EH (cell line): ENCODE results near the gene ZRANB2.

Experiments
- DNase-seq: peaks from one replicate; pipeline ENCODE4 v3.0.0-alpha.2; 2015; ENCODE audit warnings: low read depth

ZRANB2 gene

DNA sequence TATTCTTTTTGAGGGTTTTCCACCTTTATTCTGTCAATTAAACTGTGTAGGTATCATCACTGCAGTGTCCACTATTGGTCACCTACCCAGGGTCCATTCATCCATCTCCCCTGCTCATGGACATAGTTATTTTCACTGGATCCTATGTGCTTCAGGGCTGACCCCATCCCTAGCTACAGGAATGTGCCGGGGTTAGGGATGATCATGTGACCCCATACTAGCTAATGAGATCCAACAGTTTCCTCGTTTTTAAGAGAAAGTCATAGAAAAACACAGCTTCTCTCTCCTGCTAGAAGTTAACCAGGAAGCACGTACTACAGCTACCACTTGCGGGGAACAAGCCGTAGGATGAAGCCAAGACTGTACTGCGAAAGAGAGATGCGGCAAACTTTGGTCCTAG is 52.8 kb downstream of the ZRANB2 start:
- DNase-seq: no peak

DNA sequence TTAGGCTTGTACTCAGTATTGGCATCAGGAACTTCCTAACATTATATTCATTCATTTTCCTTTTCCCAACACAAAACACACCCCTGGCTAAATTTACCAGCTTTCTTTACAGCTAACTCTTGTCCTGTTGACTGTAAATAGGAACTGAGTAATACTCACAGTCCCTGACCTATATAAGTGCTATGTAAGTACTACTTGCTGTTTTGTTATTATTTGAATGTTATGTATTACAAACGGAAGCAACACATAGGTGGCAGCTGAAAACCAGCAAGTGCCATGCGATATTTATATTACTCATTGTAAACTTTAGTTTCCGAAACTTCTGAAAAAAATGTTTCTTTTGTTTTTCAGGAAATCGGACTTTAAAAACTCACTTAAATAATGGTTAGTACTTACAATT is 54.7 kb downstream of the ZRANB2 start:
- DNase-seq: no peak

DNA sequence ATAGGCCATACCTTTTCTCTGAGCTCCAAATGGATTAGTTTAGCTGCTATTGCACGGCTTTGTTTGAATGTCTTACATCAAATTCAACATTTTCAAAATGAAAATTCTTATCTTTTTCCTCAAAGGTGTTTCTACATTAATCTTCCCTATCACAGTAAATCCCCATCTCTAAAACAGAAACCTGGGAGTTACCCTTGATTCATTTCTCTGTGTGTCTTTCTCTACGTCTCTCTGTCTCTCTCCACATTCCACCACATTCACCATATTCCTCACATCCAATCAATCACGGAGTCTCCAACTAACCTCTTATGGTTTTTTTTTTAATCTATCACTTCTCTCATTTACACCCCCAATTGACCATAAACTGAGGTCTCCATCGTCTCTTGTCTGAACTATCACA is 57.3 kb downstream of the ZRANB2 start:
- no peak for DNase-seq

DNA sequence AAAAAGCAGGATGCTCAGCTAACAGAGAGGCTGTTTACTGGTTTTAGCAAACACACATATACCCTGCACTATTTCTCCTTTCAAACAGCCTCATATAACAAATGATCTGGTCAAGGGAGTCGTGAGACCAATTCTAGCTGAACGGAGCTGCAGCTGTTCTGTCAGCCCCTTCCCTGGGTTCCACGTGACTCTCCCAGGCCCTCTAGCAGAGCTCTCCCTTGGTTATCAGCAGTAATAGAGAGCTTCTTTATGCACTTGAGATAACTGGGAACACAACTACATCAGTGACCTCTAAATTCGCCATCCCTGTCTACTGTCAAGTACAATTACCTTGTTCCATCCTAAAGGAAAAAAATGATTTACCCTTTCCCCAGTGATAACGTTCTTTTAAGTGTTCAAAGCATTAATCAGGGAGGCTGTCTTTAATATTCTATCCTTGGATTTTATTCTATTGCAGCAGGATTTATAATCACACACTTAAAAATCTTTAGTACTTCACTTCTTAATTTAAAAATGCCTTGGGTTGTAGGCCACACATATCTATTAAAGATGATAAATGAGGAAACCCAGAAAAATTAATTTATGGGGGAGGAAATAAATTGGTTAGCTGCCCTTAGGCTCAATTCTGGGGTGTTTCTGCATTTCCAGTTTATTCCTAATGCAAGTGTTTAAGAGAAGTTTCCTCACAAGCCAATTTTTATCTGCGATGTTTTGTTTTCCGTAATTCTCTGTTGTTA is 61.4 kb downstream of the ZRANB2 start:
- DNase-seq: no peak

DNA sequence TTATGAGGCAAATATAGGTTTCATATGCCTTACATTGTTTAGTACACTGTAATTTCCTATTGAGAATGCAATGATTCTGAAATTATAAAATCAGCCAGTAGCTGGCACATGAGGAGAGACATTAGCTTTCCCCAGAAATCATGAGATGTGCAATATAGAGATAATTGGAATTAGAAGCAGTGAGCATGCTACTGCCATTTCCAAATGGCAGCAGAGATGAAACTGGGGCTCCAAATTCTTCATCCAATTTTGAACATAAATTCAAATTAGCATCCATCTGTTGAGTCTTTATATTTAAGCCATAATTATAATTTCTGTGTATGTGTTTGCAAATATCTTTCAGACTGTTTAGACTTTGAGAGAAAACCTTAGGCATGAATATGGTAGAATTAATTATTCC is 62.0 kb downstream of the ZRANB2 start:
- DNase-seq: no peak

DNA sequence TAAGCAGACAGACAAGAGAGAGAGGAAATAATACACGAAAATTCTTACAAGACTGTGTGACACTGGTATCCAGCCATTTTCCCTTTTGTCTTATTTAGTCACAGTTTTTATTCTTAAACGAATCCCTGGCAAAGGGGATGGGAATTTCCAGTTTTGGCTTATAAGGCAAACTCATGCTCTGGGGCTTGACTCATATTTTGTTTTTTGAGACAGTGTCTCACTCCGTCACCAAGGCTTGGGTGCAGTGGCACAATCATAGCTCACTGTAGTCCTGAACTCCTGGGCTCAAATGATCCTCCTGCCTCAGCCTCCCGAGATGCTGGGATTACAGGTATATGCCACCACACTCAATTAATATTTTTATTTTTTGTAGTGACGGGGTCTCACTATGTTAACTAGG is 65.1 kb downstream of the ZRANB2 start:
- no peak for DNase-seq

DNA sequence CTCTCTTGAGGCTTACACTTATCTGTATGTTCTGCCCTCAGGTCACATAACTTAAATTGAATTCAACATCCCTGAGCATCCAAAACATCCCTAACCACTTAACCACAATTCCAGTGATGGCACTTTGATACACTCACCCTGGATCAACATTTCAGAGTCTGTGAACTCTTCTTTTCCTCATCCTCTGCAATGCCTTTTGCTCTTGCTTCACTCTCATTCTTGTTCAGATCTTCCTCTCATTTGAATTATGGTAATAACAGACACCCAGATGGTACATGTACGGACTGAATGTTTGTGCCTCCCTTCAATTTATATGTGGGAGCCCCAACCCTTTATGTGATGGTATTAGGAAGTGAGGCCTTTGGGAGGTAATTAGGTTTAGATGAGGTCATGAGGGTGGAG is 66.7 kb downstream of the ZRANB2 start:
- DNase-seq: peak; percentile 21
